Progenitor cell of endocrine pancreas (in vitro differentiated cells): ENCODE measurements around the gene NEMF. TPM values are rescaled to one million over a fixed set of nuclear protein-coding genes. Genes with fewer than 3 reads are reported as not detected.
A peak's percentile ranks its signal among the peaks of the same experiment; 100 is the strongest.
"Not testable (repeated sequence)": the region's sequence is repeated elsewhere in the genome, so short reads cannot be mapped to it uniquely, and the experiment has no call there.

ENCODE experiments used
- DNase-seq: peaks from one replicate; pipeline ENCODE4 v3.0.0; 2021; ENCODE audit warnings: low spot score; ENCODE audit not compliant: unreplicated experiment
- H3K27ac Mint-ChIP-seq: 2 replicates; pipeline ENCODE4 v1.8.0; 2021; ENCODE audit warnings: mild to moderate bottlenecking, moderate library complexity, mixed read lengths
- H3K27me3 Mint-ChIP-seq: 2 replicates; pipeline ENCODE4 v1.8.0; 2021; ENCODE audit warnings: mixed read lengths
- H3K36me3 Mint-ChIP-seq: 2 replicates; pipeline ENCODE4 v1.8.0; 2022; ENCODE audit warnings: mixed read lengths; ENCODE audit not compliant: insufficient read depth
- H3K4me1 Mint-ChIP-seq: 2 replicates; pipeline ENCODE4 v1.8.0; 2021; ENCODE audit warnings: low read depth, mixed read lengths
- H3K4me3 Mint-ChIP-seq: 2 replicates; pipeline ENCODE4 v1.8.0; 2021; ENCODE audit warnings: low read depth, mild to moderate bottlenecking, moderate library complexity, mixed read lengths
- H3K9me3 Mint-ChIP-seq: 2 replicates; pipeline ENCODE4 v1.8.0; 2021; ENCODE audit warnings: low read depth, mixed read lengths
- total RNA-seq: library from RNA; stranded (reverse); gene quantifications from 2 replicates; pipeline ENCODE4 v1.2.1, GENCODE V29; 2021
- TF ChIP-seq, protein P1 (sequence below): fragments of 200-600 bp; sonication (generic); IDR thresholded peaks from one replicate; pipeline ENCODE4 v1.5.0; 2021; ENCODE audit warnings: antibody characterized with exemption, mild to moderate bottlenecking; ENCODE audit not compliant: unreplicated experiment

Gene NEMF
- total RNA-seq, 1 donor from 2014 or later = 86.1 TPM

DNA sequence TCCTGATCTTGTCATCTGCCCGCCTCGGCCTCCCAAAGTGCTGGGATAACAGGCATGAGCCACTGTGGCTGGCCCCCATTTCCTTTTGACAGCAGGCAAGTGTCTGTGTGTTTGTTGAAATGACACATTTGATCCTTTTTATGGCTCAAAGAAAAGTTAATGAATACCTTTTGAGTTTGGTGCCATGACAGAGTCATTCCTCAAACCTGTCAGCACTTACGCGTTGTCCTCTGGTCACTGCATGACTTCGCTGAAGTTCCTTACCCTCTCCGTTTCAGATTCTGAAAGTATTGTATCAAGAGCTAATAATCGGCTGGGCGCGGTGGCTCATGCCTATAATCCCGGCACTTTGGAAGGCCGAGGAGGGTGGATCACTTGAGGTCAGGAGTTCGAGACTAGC is 32.4 kb downstream of the NEMF start:
- H3K27me3 Mint-ChIP-seq = no peaks in the 10 kb centered on the region
- H3K9me3 Mint-ChIP-seq = peaks cover 8% of the 10 kb centered on the region
- no peak for DNase-seq
- H3K4me3 Mint-ChIP-seq = no peak overlapping the region
- H3K4me1 Mint-ChIP-seq = no peaks in the 10 kb centered on the region
- H3K36me3 Mint-ChIP-seq = peaks cover 57% of the 10 kb centered on the region
- TF ChIP-seq, protein P1, sequence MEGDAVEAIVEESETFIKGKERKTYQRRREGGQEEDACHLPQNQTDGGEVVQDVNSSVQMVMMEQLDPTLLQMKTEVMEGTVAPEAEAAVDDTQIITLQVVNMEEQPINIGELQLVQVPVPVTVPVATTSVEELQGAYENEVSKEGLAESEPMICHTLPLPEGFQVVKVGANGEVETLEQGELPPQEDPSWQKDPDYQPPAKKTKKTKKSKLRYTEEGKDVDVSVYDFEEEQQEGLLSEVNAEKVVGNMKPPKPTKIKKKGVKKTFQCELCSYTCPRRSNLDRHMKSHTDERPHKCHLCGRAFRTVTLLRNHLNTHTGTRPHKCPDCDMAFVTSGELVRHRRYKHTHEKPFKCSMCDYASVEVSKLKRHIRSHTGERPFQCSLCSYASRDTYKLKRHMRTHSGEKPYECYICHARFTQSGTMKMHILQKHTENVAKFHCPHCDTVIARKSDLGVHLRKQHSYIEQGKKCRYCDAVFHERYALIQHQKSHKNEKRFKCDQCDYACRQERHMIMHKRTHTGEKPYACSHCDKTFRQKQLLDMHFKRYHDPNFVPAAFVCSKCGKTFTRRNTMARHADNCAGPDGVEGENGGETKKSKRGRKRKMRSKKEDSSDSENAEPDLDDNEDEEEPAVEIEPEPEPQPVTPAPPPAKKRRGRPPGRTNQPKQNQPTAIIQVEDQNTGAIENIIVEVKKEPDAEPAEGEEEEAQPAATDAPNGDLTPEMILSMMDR = no peak
- no peak overlapping the region for H3K27ac Mint-ChIP-seq

DNA sequence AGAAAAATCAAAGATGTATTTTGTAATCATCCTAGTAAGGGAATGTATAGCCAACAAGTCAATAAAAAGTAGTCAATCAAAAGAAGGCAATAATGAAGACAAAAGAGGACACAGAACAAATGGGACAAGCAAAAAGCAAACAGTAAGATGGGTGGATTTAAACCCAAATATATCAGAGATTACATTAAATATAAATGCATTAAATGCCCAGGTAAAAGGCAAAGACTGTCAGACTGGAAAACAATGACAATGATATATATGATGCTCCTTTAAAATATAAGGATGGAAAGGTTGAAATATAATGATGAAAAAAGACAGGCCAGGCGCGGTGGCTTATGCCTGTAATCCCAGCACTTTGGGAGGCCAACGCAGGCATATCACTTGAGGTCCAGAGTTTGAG is 35.7 kb downstream of the NEMF start:
- H3K36me3 Mint-ChIP-seq = peaks cover 63% of the 10 kb centered on the region
- H3K4me1 Mint-ChIP-seq = no peaks in the 10 kb centered on the region
- peaks cover 14% of the 10 kb centered on the region for H3K9me3 Mint-ChIP-seq
- no peaks in the 10 kb centered on the region for H3K27me3 Mint-ChIP-seq
- no peak overlapping the region for H3K27ac Mint-ChIP-seq
- H3K4me3 Mint-ChIP-seq = no peak overlapping the region
- TF ChIP-seq, protein P1 = no peak
- no peak for DNase-seq

DNA sequence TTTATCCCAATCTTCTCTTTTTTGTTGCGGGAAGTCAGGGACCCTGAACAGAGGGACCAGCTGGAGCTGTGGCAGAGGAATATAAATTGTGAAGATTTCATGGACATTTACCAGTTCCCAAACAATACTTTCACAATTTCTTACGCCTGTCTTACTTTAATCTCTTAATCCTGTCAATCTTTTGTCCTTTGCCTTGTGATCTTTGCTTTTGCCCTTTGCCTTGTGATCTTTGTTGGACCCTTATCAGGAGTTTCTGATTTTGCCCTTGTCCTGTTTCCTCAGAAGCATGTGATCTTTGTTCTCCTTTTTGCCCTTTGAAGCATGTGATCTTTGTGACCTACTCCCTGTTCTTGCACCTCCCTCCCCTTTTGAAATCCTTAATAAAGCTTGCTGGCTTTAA is 36.5 kb downstream of the NEMF start:
- H3K27ac Mint-ChIP-seq = peak overlapping the region; percentile 40

DNA sequence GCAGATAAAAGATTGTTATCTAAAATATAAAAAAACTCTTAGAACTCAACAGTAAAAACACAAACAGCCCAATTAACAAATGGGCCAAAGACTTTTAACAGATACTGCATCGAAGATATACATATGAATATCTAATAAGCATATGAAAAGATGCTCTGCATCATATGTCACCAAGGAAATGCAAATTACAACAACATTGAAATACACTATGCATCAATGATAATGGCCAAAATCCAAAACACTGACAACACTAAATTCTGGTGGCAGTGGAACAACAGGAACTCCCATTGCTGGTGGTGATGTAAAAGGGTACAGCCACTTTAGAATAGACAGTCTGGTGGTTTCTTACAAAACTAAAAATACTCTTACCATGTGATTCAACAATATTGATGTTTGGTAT is 43.8 kb downstream of the NEMF start:
- peaks cover 49% of the 10 kb centered on the region for H3K36me3 Mint-ChIP-seq

More for the DNA sequence above, 36.5 kb downstream of the NEMF start:
- H3K4me1 Mint-ChIP-seq, H3K27me3 Mint-ChIP-seq, DNase-seq, H3K4me3 Mint-ChIP-seq: not testable (repeated sequence)
- peaks cover 68% of the 10 kb centered on the region for H3K36me3 Mint-ChIP-seq
- H3K9me3 Mint-ChIP-seq = peaks cover 14% of the 10 kb centered on the region

DNA sequence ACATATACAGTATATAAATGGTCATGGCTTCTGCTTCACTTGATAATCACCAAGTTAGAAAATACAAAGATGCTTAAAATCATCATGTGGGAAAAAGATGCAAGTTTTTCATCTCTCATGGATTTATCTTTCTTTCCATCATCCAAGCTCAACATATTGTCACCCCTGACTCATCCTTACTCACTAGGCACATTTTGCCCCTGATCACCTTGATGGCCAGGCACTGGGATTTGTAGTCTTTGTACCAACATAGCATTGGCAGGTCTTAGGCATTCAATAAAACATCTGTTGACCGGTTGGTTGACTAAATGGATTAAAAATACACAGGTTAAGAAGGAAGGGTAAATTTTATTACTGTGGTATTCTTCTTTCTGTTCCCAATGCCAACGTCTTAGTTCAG is 56.6 kb downstream of the NEMF start:
- no peak overlapping the region for H3K4me3 Mint-ChIP-seq
- H3K27me3 Mint-ChIP-seq = no peaks in the 10 kb centered on the region
- DNase-seq = no peak
- peak overlapping the region; percentile 44 for H3K27ac Mint-ChIP-seq
- peaks cover 28% of the 10 kb centered on the region for H3K36me3 Mint-ChIP-seq
- H3K4me1 Mint-ChIP-seq = no peaks in the 10 kb centered on the region
- TF ChIP-seq, protein P1 = no peak
- H3K9me3 Mint-ChIP-seq = no peaks in the 10 kb centered on the region

More for the DNA sequence above, 43.8 kb downstream of the NEMF start:
- H3K27ac Mint-ChIP-seq = no peak overlapping the region
- TF ChIP-seq, protein P1 = no peak
- H3K27me3 Mint-ChIP-seq = no peaks in the 10 kb centered on the region
- H3K4me1 Mint-ChIP-seq = no peaks in the 10 kb centered on the region
- H3K9me3 Mint-ChIP-seq = peaks cover 6% of the 10 kb centered on the region
- H3K4me3 Mint-ChIP-seq = no peak overlapping the region
- DNase-seq = no peak

DNA sequence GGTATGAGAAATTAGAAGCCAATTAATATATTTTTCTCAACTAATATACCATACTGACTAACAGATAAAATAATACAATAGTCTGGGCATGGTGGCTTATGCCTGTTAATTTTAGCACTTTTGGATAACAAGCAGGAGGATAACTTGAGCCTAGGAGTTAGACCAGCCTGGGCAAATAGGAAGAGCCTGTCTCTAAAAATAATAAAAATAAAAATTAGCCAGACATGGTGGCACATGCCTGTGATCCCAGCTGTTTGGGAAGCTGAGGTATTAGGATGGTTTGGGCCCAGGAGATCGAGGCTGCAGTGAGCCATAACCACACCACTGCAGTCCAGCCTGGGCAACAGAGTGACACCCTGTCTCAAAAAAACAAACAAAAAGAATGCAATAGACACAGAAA is 60.0 kb downstream of the NEMF start:
- Mint-ChIP-seq H3K36me3 (peaks cover 29% of the 10 kb centered on the region), H3K27me3 (no peaks in the 10 kb centered on the region), H3K4me3 (no peak overlapping the region), H3K9me3 (no peaks in the 10 kb centered on the region), H3K4me1 (no peaks in the 10 kb centered on the region), H3K27ac (no peak overlapping the region)
- TF ChIP-seq, protein P1 = no peak
- DNase-seq = no peak
